Right atrium auricular region (tissue), 2 donors: ENCODE results near the gene ATP2B2. TPM values are rescaled to one million over a fixed set of nuclear protein-coding genes. Genes with fewer than 3 reads are reported as not detected.

Experiments used
- DNase-seq: peaks from one replicate; pipeline ENCODE4 v3.0.0-alpha.2; 2019; ENCODE audit warnings: low spot score
- H3K27ac ChIP-seq, 2 donors: fragments of 200-600 bp; sonication (generic); 1 replicate in 1 of 2; 2 replicates in 1 of 2; pipeline ENCODE4 v1.5.1; 2016 to 2019
- H3K27me3 ChIP-seq, 2 donors: fragments of 200-600 bp; sonication (generic); one replicate each; pipeline versions ENCODE4 v1.5.1 to v1.6.0; 2017 to 2019
- H3K36me3 ChIP-seq: fragments of 200-600 bp; sonication (generic); one replicate; pipeline ENCODE4 v1.5.1; 2016
- H3K4me1 ChIP-seq, 2 donors: fragments of 200-600 bp; sonication (generic); one replicate each; pipeline versions ENCODE4 v1.5.1 to v1.6.0; 2017 to 2019
- H3K4me3 ChIP-seq, 2 donors: fragments of 200-600 bp; sonication (generic); 1 replicate in 1 of 2; 2 replicates in 1 of 2; pipeline ENCODE4 v1.5.1; 2017 to 2019; ENCODE audit warnings: mild to moderate bottlenecking in 1 of 2, moderate library complexity in 1 of 2
- H3K9me3 ChIP-seq, 2 donors: fragments of 200-600 bp; sonication (generic); one replicate each; pipeline ENCODE4 v1.5.1; 2019
- CTCF ChIP-seq, 2 donors: fragments of 200-600 bp; sonication (generic); IDR thresholded peaks; one replicate each; pipeline ENCODE4 v1.5.1; 2019; ENCODE audit warnings: antibody characterized with exemption in 2 of 2
- total RNA-seq, 2 donors: library from RNA; depleted of rRNA; stranded (reverse); fragments of >200 nt; gene quantifications; one replicate each; pipeline ENCODE4 v1.1.0, GENCODE V29; 2016

ATP2B2 gene
- total RNA-seq, 2 donors from 2014 or later: 0.12 to 0.15 TPM

DNA sequence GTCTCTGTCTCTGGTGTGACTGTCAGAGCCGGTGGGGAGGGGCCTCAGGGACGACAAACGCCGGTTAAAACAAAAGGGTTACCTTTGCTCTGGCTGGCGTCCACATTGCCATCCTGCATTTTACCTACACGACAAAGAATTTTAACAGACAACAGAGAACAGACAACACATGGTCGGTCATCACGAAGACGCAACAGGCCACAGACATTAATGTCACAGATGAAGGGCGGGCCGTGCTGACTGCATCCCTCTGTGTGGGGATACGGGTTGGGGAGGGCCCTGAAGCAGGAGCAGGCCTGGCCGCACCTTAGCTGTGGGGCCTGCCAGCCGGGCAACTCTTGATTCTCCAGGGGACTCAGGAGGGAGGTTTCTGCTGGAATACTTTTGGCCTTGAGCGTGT lies 126.2 kb downstream of the ATP2B2 start:
- Histone ChIP-seq H3K27me3 (no peaks in the 10 kb centered on the region), H3K4me3 (no peak overlapping the region), H3K36me3 (no peaks in the 10 kb centered on the region), H3K4me1 (peaks cover 0 to 12% of the 10 kb centered on the region in 2 donors), H3K27ac (no peak overlapping the region), H3K9me3 (no peaks in the 10 kb centered on the region)
- TF ChIP-seq CTCF (IDR thresholded peaks at IDR 0.05): no peak
- no peak for DNase-seq

DNA sequence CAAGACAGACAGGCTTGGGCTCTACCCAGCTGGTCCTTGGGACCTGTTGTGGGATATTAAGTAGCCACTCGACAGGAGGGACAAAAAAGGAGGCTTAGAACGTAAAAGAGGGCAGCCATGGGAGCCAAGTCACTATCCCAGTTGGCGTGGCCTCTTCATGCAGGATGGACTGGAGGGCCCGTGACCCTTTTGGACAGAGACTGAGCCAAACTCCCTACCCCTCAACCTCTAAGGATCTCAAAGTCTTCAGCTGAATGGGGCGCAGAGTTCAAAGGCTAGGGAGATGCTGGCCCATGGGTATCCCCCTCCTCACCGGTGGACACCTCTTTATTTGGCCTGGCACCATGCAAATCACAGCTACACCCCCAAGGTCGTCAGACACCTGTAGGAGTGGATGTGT lies 126.6 kb downstream of the ATP2B2 start:
- H3K9me3 ChIP-seq: no peaks in the 10 kb centered on the region
- no peaks in the 10 kb centered on the region for H3K36me3 ChIP-seq
- H3K4me3 ChIP-seq: no peak overlapping the region
- H3K4me1 ChIP-seq: peaks cover 0 to 12% of the 10 kb centered on the region in 2 donors
- H3K27ac ChIP-seq: no peak overlapping the region
- no peak for DNase-seq
- H3K27me3 ChIP-seq: no peaks in the 10 kb centered on the region
- TF ChIP-seq CTCF (IDR thresholded peaks at IDR 0.05): no peak

- no peak for DNase-seq
- TF ChIP-seq CTCF (IDR thresholded peaks at IDR 0.05): no peak
These were observed 127.1 kb downstream of the ATP2B2 start for GRCh38 chr3:10378246-10378645.

GRCh38 chr3:10377148-10377725 lies 128.1 kb downstream of the ATP2B2 start:
- no peak overlapping the region for H3K4me3 ChIP-seq
- H3K9me3 ChIP-seq: no peaks in the 10 kb centered on the region
- TF ChIP-seq CTCF (IDR thresholded peaks at IDR 0.05): no peak
- H3K27ac ChIP-seq: no peak overlapping the region
- DNase-seq: no peak
- no peaks in the 10 kb centered on the region for H3K27me3 ChIP-seq
- H3K4me1 ChIP-seq: peaks cover 0 to 12% of the 10 kb centered on the region in 2 donors
- H3K36me3 ChIP-seq: no peaks in the 10 kb centered on the region

More at GRCh38 chr3:10378246-10378645, 127.1 kb downstream of the ATP2B2 start:
- Histone ChIP-seq H3K36me3 (no peaks in the 10 kb centered on the region), H3K9me3 (no peaks in the 10 kb centered on the region), H3K4me1 (peaks cover 0 to 12% of the 10 kb centered on the region in 2 donors), H3K27ac (no peak overlapping the region), H3K27me3 (no peaks in the 10 kb centered on the region), H3K4me3 (no peak overlapping the region)

- Histone ChIP-seq H3K27ac (no peak overlapping the region), H3K36me3 (no peaks in the 10 kb centered on the region), H3K4me1 (peaks cover 0 to 12% of the 10 kb centered on the region in 2 donors), H3K9me3 (peaks cover 0 to under 1% of the 10 kb centered on the region in 2 donors), H3K27me3 (no peaks in the 10 kb centered on the region), H3K4me3 (no peak overlapping the region)
- DNase-seq: no peak
- no peak for TF ChIP-seq CTCF (IDR thresholded peaks at IDR 0.05)
These were observed 129.0 kb downstream of the ATP2B2 start for GRCh38 chr3:10376353-10376752.
